Endothelial cell of umbilical vein (primary cell): ENCODE measurements around the gene ZMPSTE24.

Experiments used
- CTCF ChIP-seq, 2 donors: IDR thresholded peaks; 1 replicate in 1 of 2; 2 replicates in 1 of 2; pipeline ENCODE4 v1.5.1; 2011; ENCODE audit warnings: low read length in 2 of 2, mild to moderate bottlenecking in 2 of 2, moderate library complexity in 2 of 2, control low read depth in 1 of 2, inconsistent platforms in 1 of 2, low read depth in 1 of 2; ENCODE audit not compliant: insufficient read depth in 1 of 2; ENCODE audit errors: extremely low read depth in 1 of 2
- EZH2 ChIP-seq: IDR thresholded peaks from 2 replicates; pipeline ENCODE4 v1.6.1; 2012; ENCODE audit warnings: borderline replicate concordance, low read depth, mild to moderate bottlenecking, moderate library complexity, low read length, inconsistent platforms; ENCODE audit not compliant: severe bottlenecking
- FOS ChIP-seq: IDR thresholded peaks from 2 replicates; pipeline ENCODE4 v1.6.1; 2011; ENCODE audit warnings: mild to moderate bottlenecking, low read length, moderate library complexity, borderline replicate concordance; ENCODE audit not compliant: insufficient read depth
- POLR2A ChIP-seq: IDR thresholded peaks from 2 replicates; pipeline ENCODE4 v1.6.1; 2012; ENCODE audit warnings: low read depth, mild to moderate bottlenecking, control low read depth, low read length
- POLR2AphosphoS5 ChIP-seq: IDR thresholded peaks from 2 replicates; pipeline ENCODE4 v1.6.1; 2012; ENCODE audit warnings: low read depth, mild to moderate bottlenecking, control low read depth, low read length, moderate library complexity; ENCODE audit not compliant: insufficient read depth

GRCh38 chr1:40248412-40248811 lies 9.6 kb upstream of the ZMPSTE24 start:
- no peak for TF ChIP-seq CTCF (IDR thresholded peaks at IDR 0.05; ENCODE audit: extremely low read depth in 1 of 2, insufficient read depth in 1 of 2, low read depth in 1 of 2, low read length in 2 of 2)
- TF ChIP-seq POLR2A: no peak
- TF ChIP-seq FOS: peak; percentile 24
- TF ChIP-seq POLR2AphosphoS5: peak; percentile 24
- TF ChIP-seq EZH2: no peak
